ENCODE data around the gene KIF21A.
"Not testable (repeated sequence)": the region's sequence is repeated elsewhere in the genome, so short reads cannot be mapped to it uniquely, and the experiment has no call there.

The KIF21A gene

GRCh38 chr12:39341761-39342160 is 101.2 kb downstream of the KIF21A start:
- DNase-seq (ENCODE audit: low spot score), result no peak

GRCh38 chr12:39341179-39341578 is 101.7 kb downstream of the KIF21A start:
- DNase-seq (ENCODE audit: low spot score), result no peak

- no peak for DNase-seq (ENCODE audit: low spot score)
Observed at GRCh38 chr12:39332661-39333175, 110.2 kb downstream of the KIF21A start.

- no peak for DNase-seq (ENCODE audit: low spot score)
Observed at GRCh38 chr12:39331539-39332261, 111.2 kb downstream of the KIF21A start.

- DNase-seq (ENCODE audit: low spot score), result no peak
Observed at GRCh38 chr12:39329876-39330275, 113.0 kb downstream of the KIF21A start.

- no peak for DNase-seq (ENCODE audit: low spot score)
Observed at GRCh38 chr12:39329018-39329417, 113.9 kb downstream of the KIF21A start.

- no peak for DNase-seq (ENCODE audit: low spot score)
Observed at GRCh38 chr12:39327965-39328364, 115.0 kb downstream of the KIF21A start.

- no peak for DNase-seq (ENCODE audit: low spot score)
Observed at GRCh38 chr12:39327510-39327909, 115.4 kb downstream of the KIF21A start.

- DNase-seq (ENCODE audit: low spot score), result no peak
Observed at GRCh38 chr12:39319180-39319579, 123.7 kb downstream of the KIF21A start.

- DNase-seq (ENCODE audit: low spot score), result no peak
Observed at GRCh38 chr12:39314547-39314946, 128.4 kb downstream of the KIF21A start.

GRCh38 chr12:39309516-39309915 is 133.4 kb downstream of the KIF21A start:
- DNase-seq (ENCODE audit: low spot score), result no peak

- no peak for DNase-seq (ENCODE audit: low spot score)
Observed at GRCh38 chr12:39301422-39301821, 141.5 kb downstream of the KIF21A start.

- peak; percentile 34 for DNase-seq (ENCODE audit: low spot score)
Observed at GRCh38 chr12:39300799-39301198, 142.1 kb downstream of the KIF21A start.

GRCh38 chr12:39297891-39298290 is 145.0 kb downstream of the KIF21A start:
- DNase-seq (ENCODE audit: low spot score), result no peak

GRCh38 chr12:39296496-39296895 is 146.4 kb downstream of the KIF21A start:
- DNase-seq (ENCODE audit: low spot score), result no peak

GRCh38 chr12:39295593-39295992 is 147.3 kb downstream of the KIF21A start:
- DNase-seq (ENCODE audit: low spot score), result not testable (repeated sequence)

- DNase-seq (ENCODE audit: low spot score), result peak; percentile 12
Observed at GRCh38 chr12:39294715-39295114, 148.2 kb downstream of the KIF21A start.

GRCh38 chr12:39292125-39292630 is 150.7 kb downstream of the KIF21A start:
- DNase-seq (ENCODE audit: low spot score), result no peak

GRCh38 chr12:39287817-39288216 is 155.1 kb downstream of the KIF21A start:
- no peak for DNase-seq (ENCODE audit: low spot score)

GRCh38 chr12:39287409-39287808 is 155.5 kb downstream of the KIF21A start:
- no peak for DNase-seq (ENCODE audit: low spot score)

- DNase-seq (ENCODE audit: low spot score), result no peak
Observed at GRCh38 chr12:39278426-39278825, 164.5 kb downstream of the KIF21A start.

- no peak for DNase-seq (ENCODE audit: low spot score)
Observed at GRCh38 chr12:39277416-39277815, 165.5 kb downstream of the KIF21A start.

GRCh38 chr12:39275846-39276245 is 167.1 kb downstream of the KIF21A start:
- DNase-seq (ENCODE audit: low spot score), result no peak

All from Ammon's horn (tissue), 1 donor.